ENCODE results near the gene NEURL1B.

The NEURL1B gene, protein sequence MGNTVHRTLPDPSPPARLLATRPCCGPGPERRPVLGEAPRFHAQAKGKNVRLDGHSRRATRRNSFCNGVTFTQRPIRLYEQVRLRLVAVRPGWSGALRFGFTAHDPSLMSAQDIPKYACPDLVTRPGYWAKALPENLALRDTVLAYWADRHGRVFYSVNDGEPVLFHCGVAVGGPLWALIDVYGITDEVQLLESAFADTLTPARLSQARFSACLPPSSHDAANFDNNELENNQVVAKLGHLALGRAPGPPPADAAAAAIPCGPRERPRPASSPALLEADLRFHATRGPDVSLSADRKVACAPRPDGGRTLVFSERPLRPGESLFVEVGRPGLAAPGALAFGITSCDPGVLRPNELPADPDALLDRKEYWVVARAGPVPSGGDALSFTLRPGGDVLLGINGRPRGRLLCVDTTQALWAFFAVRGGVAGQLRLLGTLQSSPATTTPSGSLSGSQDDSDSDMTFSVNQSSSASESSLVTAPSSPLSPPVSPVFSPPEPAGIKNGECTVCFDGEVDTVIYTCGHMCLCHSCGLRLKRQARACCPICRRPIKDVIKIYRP

DNA sequence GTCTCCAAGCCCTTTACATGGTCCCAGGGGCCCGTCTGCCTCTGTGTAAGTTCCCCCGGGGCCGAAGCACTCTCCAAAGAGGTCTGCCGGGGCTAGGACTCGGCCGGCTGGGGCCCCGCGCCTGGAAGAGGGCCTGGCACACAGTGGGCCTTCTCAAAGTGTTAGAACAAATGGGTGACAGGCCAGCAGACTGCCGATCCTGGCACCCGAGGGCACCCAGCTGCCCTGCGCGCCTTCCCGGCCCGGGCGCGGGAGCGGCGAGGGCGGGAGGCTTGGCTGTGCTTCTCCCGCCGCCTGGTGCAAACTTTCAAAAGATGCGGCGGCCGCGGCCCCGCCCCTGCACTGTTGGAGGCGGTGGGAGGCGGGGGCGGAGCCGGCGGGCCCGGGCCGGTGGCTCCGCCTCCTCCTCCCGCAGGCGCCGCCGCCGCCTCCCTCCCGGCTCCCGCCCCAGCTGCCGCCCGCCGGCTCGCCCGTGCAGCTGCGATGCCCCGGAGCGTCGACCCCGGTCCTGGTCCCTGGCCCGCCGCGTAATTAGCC is at the start of gene NEURL1B:
Gene NEURL1B, plus strand, starts transcription at position 442 of the 537 bp plus-strand sequence. CDS start 144 bp downstream, outside the sequence.
- DNase-seq (ENCODE audit: low spot score): peak; percentile 87
- TF ChIP-seq, protein P1, sequence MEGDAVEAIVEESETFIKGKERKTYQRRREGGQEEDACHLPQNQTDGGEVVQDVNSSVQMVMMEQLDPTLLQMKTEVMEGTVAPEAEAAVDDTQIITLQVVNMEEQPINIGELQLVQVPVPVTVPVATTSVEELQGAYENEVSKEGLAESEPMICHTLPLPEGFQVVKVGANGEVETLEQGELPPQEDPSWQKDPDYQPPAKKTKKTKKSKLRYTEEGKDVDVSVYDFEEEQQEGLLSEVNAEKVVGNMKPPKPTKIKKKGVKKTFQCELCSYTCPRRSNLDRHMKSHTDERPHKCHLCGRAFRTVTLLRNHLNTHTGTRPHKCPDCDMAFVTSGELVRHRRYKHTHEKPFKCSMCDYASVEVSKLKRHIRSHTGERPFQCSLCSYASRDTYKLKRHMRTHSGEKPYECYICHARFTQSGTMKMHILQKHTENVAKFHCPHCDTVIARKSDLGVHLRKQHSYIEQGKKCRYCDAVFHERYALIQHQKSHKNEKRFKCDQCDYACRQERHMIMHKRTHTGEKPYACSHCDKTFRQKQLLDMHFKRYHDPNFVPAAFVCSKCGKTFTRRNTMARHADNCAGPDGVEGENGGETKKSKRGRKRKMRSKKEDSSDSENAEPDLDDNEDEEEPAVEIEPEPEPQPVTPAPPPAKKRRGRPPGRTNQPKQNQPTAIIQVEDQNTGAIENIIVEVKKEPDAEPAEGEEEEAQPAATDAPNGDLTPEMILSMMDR (IDR thresholded peaks at IDR 0.05; ENCODE audit: extremely low read depth, insufficient read depth, missing control alignments): no peak
- in situ Hi-C loops (cut with MboI; ENCODE audit: low pct_unique_long_range_greater_than_20kb, low sequenced_read_pairs, unreplicated experiment): no loop called here

- no peak for DNase-seq (ENCODE audit: low spot score)
- TF ChIP-seq, protein P1 (IDR thresholded peaks at IDR 0.05; ENCODE audit: extremely low read depth, insufficient read depth, missing control alignments): no peak
- in situ Hi-C loops (cut with MboI; ENCODE audit: low pct_unique_long_range_greater_than_20kb, low sequenced_read_pairs, unreplicated experiment): no loop called here
These were observed 49.4 kb upstream of the NEURL1B start for GRCh38 chr5:172591636-172592035.

DNA sequence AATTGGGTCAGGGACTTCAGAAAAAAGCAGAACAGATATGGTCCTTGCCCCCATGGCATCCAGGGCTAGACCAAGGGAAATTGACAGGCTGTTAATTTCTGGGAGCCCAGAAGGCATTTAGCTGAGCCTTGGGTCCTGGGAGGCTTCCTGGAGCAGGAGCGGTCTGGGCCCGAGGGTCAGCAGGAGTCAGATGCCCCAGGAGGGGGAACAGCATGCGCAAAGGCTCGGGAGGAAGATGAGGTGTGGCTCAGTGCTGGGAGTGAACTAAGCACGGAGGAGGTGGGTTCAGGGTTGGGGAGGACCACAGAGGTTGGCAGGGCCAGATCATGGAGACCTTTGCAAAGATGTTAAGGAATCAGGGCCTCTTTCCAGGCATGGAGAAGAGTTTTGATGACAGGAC is 48.2 kb upstream of the NEURL1B start:
- TF ChIP-seq, protein P1 (IDR thresholded peaks at IDR 0.05; ENCODE audit: extremely low read depth, insufficient read depth, missing control alignments): no peak
- in situ Hi-C loops (cut with MboI; ENCODE audit: low pct_unique_long_range_greater_than_20kb, low sequenced_read_pairs, unreplicated experiment): no loop called here
- DNase-seq (ENCODE audit: low spot score): no peak

GRCh38 chr5:172593306-172593705 is 47.8 kb upstream of the NEURL1B start:
- TF ChIP-seq, protein P1 (IDR thresholded peaks at IDR 0.05; ENCODE audit: extremely low read depth, insufficient read depth, missing control alignments): no peak
- no peak for DNase-seq (ENCODE audit: low spot score)
- in situ Hi-C loops (cut with MboI; ENCODE audit: low pct_unique_long_range_greater_than_20kb, low sequenced_read_pairs, unreplicated experiment): no loop called here

DNA sequence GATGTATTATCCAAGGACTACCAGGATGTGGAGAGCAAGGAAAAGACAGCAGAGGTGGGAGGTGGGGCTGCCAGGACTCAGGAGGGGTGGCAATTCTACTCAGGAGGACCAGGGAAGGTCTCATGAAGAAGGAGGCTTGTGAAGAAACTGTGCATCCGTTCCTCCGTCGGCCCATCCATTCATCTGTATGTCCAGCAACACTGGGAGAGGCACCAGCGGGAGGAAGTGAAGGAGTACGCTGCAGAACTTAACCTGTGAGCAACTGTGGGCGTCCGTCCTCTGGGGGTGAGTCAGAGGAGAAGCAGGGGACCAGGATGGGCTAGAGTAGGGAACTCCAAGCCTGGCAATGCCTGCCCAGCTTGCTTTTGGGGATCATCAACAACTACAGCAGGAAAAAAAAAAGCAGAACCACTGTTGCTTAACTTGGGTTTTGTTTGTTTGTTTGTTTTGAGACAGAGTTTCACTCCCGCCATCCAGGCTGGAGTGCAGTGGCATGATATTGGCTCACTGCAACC is 47.3 kb upstream of the NEURL1B start:
- no peak for DNase-seq (ENCODE audit: low spot score)
- in situ Hi-C loops (cut with MboI; ENCODE audit: low pct_unique_long_range_greater_than_20kb, low sequenced_read_pairs, unreplicated experiment): no loop called here
- TF ChIP-seq, protein P1 (IDR thresholded peaks at IDR 0.05; ENCODE audit: extremely low read depth, insufficient read depth, missing control alignments): no peak

- no peak for DNase-seq (ENCODE audit: low spot score)
- in situ Hi-C loops (cut with MboI; ENCODE audit: low pct_unique_long_range_greater_than_20kb, low sequenced_read_pairs, unreplicated experiment): no loop called here
- TF ChIP-seq, protein P1 (IDR thresholded peaks at IDR 0.05; ENCODE audit: extremely low read depth, insufficient read depth, missing control alignments): no peak
These were observed 46.6 kb upstream of the NEURL1B start for GRCh38 chr5:172594431-172594830.
